KMS-11 (cell line): ENCODE data around the gene ZBTB20.

Experiments used
- H2AFZ ChIP-seq: fragments of 200-600 bp; sonication (generic); 2 replicates; pipeline ENCODE4 v1.6.1; 2016; ENCODE audit warnings: antibody characterized with exemption, mixed run types, low read depth
- H3K27ac ChIP-seq: fragments of 200-600 bp; sonication (generic); 2 replicates; pipeline ENCODE4 v1.6.1; 2016; ENCODE audit warnings: mild to moderate bottlenecking, mixed run types
- H3K27me3 ChIP-seq: fragments of 200-600 bp; sonication (generic); 2 replicates; pipeline ENCODE4 v1.6.1; 2017; ENCODE audit warnings: mild to moderate bottlenecking, low read depth, mixed run types, moderate library complexity; ENCODE audit not compliant: insufficient read depth
- H3K36me3 ChIP-seq: fragments of 200-600 bp; sonication (generic); 2 replicates; pipeline ENCODE4 v1.6.1; 2017; ENCODE audit warnings: mild to moderate bottlenecking, mixed run types; ENCODE audit not compliant: insufficient read depth
- H3K4me1 ChIP-seq: fragments of 200-600 bp; sonication (generic); 2 replicates; pipeline ENCODE4 v1.6.1; 2016; ENCODE audit warnings: mild to moderate bottlenecking, low read depth, mixed run types; ENCODE audit not compliant: poor library complexity, severe bottlenecking
- H3K4me2 ChIP-seq: fragments of 200-600 bp; sonication (generic); 2 replicates; pipeline ENCODE4 v1.7.0; 2016; ENCODE audit warnings: mild to moderate bottlenecking, mixed run types
- H3K4me3 ChIP-seq: fragments of 200-600 bp; sonication (generic); IDR thresholded peaks from 2 replicates; pipeline ENCODE4 v1.6.1; 2017; ENCODE audit warnings: low read depth, low read length, mixed read lengths; ENCODE audit not compliant: insufficient read depth
- H3K79me2 ChIP-seq: fragments of 200-600 bp; sonication (generic); 2 replicates; pipeline ENCODE4 v1.6.1; 2016; ENCODE audit warnings: low read depth, mixed run types; ENCODE audit not compliant: insufficient read depth
- H3K9ac ChIP-seq: fragments of 200-600 bp; sonication (generic); 2 replicates; pipeline ENCODE4 v1.6.1; 2016; ENCODE audit warnings: mild to moderate bottlenecking, mixed run types
- H4K20me1 ChIP-seq: fragments of 200-600 bp; sonication (generic); 2 replicates; pipeline ENCODE4 v1.6.1; 2016; ENCODE audit warnings: mild to moderate bottlenecking, mixed run types; ENCODE audit not compliant: insufficient read depth
- CTCF ChIP-seq: fragments of 200-600 bp; sonication (generic); conservative IDR thresholded peaks from 2 replicates; pipeline ENCODE4 v1.6.1; 2017; ENCODE audit warnings: low read depth, mild to moderate bottlenecking, antibody characterized with exemption, low read length, moderate library complexity, mixed read lengths

ZBTB20 gene

GRCh38 chr3:114803042-114803695 is 343.9 kb downstream of the ZBTB20 start:
- H3K27ac ChIP-seq: no peak overlapping the region
- H2AFZ ChIP-seq: no peak overlapping the region
- H3K4me3 ChIP-seq: no peak overlapping the region
- no peak for TF ChIP-seq CTCF
- H3K36me3 ChIP-seq: no peaks in the 10 kb centered on the region
- no peak overlapping the region for H3K9ac ChIP-seq
- no peaks in the 10 kb centered on the region for H3K79me2 ChIP-seq
- H3K4me2 ChIP-seq: no peak overlapping the region
- H4K20me1 ChIP-seq: no peaks in the 10 kb centered on the region
- peaks cover 3% of the 10 kb centered on the region for H3K4me1 ChIP-seq
- H3K27me3 ChIP-seq: no peaks in the 10 kb centered on the region

GRCh38 chr3:114800272-114801031 is 346.6 kb downstream of the ZBTB20 start:
- H4K20me1 ChIP-seq: no peaks in the 10 kb centered on the region
- H3K9ac ChIP-seq: no peak overlapping the region
- no peak overlapping the region for H3K4me3 ChIP-seq
- TF ChIP-seq CTCF: no peak
- no peaks in the 10 kb centered on the region for H3K79me2 ChIP-seq
- H3K4me1 ChIP-seq: peaks cover 3% of the 10 kb centered on the region
- no peak overlapping the region for H3K4me2 ChIP-seq
- H3K36me3 ChIP-seq: no peaks in the 10 kb centered on the region
- H2AFZ ChIP-seq: no peak overlapping the region
- no peaks in the 10 kb centered on the region for H3K27me3 ChIP-seq
- no peak overlapping the region for H3K27ac ChIP-seq

- H3K36me3 ChIP-seq: no peaks in the 10 kb centered on the region
- H3K27me3 ChIP-seq: no peaks in the 10 kb centered on the region
- H3K4me1 ChIP-seq: peaks cover 3% of the 10 kb centered on the region
- no peaks in the 10 kb centered on the region for H3K79me2 ChIP-seq
- H4K20me1 ChIP-seq: no peaks in the 10 kb centered on the region
- H3K4me2 ChIP-seq: no peak overlapping the region
- no peak overlapping the region for H3K9ac ChIP-seq
- H3K4me3 ChIP-seq: no peak overlapping the region
- no peak overlapping the region for H2AFZ ChIP-seq
- no peak for TF ChIP-seq CTCF
- no peak overlapping the region for H3K27ac ChIP-seq
Observed at GRCh38 chr3:114799816-114800215, 347.3 kb downstream of the ZBTB20 start.

- Histone ChIP-seq H3K9ac (no peak overlapping the region), H3K27ac (no peak overlapping the region), H3K4me3 (no peak overlapping the region), H3K79me2 (no peaks in the 10 kb centered on the region), H3K4me1 (no peaks in the 10 kb centered on the region), H4K20me1 (no peaks in the 10 kb centered on the region), H3K27me3 (no peaks in the 10 kb centered on the region), H3K36me3 (no peaks in the 10 kb centered on the region), H2AFZ (no peak overlapping the region), H3K4me2 (no peak overlapping the region)
- TF ChIP-seq CTCF: no peak
Observed at GRCh38 chr3:114796796-114797195, 350.3 kb downstream of the ZBTB20 start.
